ENCODE data around the gene EFNA2. TPM values are rescaled to one million over a fixed set of nuclear protein-coding genes. Genes with fewer than 3 reads are reported as not detected.
A peak's percentile ranks its signal among the peaks of the same experiment; 100 is the strongest.

The EFNA2 gene
- total RNA-seq, 1 donor from 2014 or later: 17.6 TPM

DNA sequence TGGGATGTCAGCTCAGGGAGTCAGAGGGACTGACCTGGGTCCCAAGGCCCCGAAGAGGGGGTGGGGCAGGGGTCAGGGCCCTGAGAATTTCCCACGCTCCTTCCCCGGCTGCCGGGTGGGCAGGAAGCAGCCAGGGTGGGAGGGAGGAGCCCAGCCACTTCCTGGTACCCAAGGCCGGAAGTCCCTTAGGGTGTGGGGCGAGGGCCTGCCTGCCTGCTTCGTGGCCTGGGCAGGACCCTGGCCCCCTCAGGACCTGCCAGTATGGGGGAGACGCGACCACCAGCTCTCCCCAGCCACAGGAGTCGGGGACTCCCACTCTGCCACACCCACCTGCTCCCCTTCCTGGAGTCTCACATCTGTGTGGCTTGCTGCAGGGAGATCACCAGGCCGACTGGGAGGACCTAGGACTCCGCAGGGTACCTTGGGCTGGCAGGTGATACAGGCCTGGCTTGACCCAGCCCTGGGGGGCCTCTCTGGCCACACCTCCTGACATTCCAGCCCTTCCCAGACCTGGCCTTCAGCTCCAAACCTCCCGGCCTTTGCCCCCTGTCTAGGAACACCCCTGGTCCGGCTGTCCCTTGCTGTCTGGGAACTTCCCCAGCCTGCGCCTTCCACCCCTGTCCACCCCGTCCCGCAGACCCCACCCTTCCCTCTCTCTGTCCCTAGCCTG, 26.3 kb upstream of the EFNA2 start:
- H3K27me3 Mint-ChIP-seq: no peaks in the 10 kb centered on the region
- TF ChIP-seq, protein P1, sequence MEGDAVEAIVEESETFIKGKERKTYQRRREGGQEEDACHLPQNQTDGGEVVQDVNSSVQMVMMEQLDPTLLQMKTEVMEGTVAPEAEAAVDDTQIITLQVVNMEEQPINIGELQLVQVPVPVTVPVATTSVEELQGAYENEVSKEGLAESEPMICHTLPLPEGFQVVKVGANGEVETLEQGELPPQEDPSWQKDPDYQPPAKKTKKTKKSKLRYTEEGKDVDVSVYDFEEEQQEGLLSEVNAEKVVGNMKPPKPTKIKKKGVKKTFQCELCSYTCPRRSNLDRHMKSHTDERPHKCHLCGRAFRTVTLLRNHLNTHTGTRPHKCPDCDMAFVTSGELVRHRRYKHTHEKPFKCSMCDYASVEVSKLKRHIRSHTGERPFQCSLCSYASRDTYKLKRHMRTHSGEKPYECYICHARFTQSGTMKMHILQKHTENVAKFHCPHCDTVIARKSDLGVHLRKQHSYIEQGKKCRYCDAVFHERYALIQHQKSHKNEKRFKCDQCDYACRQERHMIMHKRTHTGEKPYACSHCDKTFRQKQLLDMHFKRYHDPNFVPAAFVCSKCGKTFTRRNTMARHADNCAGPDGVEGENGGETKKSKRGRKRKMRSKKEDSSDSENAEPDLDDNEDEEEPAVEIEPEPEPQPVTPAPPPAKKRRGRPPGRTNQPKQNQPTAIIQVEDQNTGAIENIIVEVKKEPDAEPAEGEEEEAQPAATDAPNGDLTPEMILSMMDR (conservative IDR thresholded peaks at IDR 0.05): no peak
- peaks cover 10% of the 10 kb centered on the region for H3K36me3 Mint-ChIP-seq
- H3K9me3 Mint-ChIP-seq: no peaks in the 10 kb centered on the region
- peak overlapping the region; percentile 74 for H3K4me3 Mint-ChIP-seq
- peak overlapping the region; percentile 96 for H3K27ac Mint-ChIP-seq
- no peak for DNase-seq (ENCODE audit: extremely low spot score, unreplicated experiment)
- peaks cover 36% of the 10 kb centered on the region for H3K4me1 Mint-ChIP-seq (ENCODE audit: unreplicated experiment)

DNA sequence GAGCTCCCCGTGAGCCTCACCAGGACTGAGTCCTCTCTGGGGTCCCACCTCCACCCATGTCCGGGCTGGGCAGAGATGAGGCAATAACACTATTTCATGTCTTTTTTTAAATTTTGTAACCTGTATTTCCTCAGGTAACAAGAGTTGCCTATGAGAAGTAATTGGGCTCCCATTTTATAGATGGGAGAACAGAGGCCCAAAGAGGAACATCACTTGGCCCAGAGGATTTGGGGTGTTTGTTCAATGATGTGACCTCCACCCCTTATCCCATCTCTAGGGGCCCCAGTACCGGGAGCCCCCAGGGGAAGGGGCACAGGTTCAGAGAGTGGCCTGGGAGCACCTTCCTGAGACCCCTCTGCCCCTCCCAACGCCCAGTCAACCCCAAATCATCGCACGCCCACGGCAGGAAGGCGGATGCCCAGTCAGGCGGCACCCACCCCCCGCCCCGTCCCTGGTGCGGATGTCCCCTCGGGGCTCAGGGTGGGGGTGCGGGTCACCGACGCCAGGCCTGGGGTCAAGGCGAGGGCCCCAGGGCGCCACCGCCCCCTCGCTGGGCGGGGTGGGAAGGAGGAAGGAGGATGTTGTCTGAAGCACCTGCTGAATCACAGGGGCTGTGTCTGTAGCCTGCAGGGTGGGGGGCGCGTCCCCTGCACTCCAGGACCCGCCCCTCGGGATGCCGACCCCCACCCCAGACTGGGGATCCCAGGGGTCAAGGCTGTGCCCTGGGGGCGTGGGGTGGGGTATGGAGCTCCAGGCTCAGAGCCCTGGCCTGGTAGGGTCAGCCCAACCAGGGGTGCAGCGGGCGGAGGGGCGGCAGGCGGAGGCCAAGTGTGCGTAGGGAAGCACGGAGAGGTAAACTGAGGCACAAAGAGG, 25.6 kb upstream of the EFNA2 start:
- Mint-ChIP-seq H3K9me3 (no peaks in the 10 kb centered on the region), H3K4me1 (ENCODE audit: unreplicated experiment) (peaks cover 37% of the 10 kb centered on the region), H3K4me3 (peak overlapping the region; percentile 74), H3K27me3 (no peaks in the 10 kb centered on the region), H3K36me3 (peaks cover 5% of the 10 kb centered on the region), H3K27ac (peak overlapping the region; percentile 96)
- no peak for DNase-seq (ENCODE audit: extremely low spot score, unreplicated experiment)
- TF ChIP-seq, protein P1 (conservative IDR thresholded peaks at IDR 0.05): no peak

DNA sequence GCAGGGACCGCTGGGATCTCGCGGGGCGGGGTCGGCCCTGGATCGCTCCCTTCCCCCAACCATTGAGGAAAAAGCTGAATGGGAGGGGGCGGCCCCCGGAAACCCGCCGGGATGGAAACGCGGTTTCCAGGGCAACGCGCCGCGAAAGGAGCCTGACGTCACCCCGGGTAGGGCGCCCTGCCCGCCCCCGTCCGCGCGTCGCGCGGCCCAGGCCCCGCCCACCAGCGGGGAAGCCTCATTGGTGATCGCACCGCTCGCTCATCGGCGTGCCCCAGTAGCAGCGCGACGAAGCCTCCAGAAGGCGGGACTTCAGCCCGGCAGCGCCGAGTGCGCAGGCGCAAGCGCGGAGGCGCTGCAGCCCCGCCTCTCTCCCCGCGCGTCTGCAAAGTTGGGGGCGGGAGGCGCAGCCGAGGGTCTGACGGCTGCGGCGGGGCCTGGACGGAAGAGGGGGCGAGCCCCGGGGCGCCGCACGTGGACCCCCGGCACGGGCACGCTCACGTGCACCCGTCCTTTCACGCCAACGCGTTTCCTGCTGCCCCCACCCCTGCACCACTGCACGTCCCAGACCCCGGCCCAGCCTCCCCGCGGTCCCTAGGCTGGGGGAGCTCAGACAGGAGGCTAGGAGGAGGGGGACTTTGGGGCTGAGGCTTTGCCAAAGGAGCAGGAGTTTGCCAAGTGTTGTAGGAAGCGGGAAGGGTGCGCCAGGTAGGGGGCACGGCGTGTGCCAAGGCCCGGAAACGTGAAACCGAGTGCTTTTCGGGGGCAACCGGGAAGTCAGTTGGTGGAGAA, 24.7 kb upstream of the EFNA2 start:
- peak overlapping the region; percentile 88 for H3K4me3 Mint-ChIP-seq
- peaks cover 41% of the 10 kb centered on the region for H3K4me1 Mint-ChIP-seq (ENCODE audit: unreplicated experiment)
- H3K27ac Mint-ChIP-seq: peak overlapping the region; percentile 97
- no peaks in the 10 kb centered on the region for H3K27me3 Mint-ChIP-seq
- DNase-seq (ENCODE audit: extremely low spot score, unreplicated experiment): peak; percentile 98
- H3K9me3 Mint-ChIP-seq: no peaks in the 10 kb centered on the region
- peaks cover 5% of the 10 kb centered on the region for H3K36me3 Mint-ChIP-seq
- TF ChIP-seq, protein P1 (conservative IDR thresholded peaks at IDR 0.05): no peak

DNA sequence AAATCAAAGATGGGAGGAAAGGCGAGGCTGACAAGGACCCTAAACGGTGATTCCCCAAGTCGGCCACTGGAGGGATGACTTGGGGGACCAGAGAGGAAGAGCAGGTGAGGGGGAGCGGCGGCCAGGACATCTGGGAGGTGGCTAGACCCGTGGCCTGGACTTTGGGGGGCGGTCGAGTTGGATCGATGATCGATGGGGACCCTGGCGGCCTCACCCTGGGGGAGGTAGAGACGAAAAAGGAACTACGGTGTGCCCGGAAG, 24.2 kb upstream of the EFNA2 start:
- Mint-ChIP-seq H3K9me3 (no peaks in the 10 kb centered on the region), H3K4me3 (peak overlapping the region; percentile 88), H3K4me1 (ENCODE audit: unreplicated experiment) (peaks cover 41% of the 10 kb centered on the region), H3K27me3 (no peaks in the 10 kb centered on the region), H3K27ac (peak overlapping the region; percentile 97), H3K36me3 (peaks cover 5% of the 10 kb centered on the region)
- TF ChIP-seq, protein P1 (conservative IDR thresholded peaks at IDR 0.05): peak; percentile 60
- DNase-seq (ENCODE audit: extremely low spot score, unreplicated experiment): no peak

DNA sequence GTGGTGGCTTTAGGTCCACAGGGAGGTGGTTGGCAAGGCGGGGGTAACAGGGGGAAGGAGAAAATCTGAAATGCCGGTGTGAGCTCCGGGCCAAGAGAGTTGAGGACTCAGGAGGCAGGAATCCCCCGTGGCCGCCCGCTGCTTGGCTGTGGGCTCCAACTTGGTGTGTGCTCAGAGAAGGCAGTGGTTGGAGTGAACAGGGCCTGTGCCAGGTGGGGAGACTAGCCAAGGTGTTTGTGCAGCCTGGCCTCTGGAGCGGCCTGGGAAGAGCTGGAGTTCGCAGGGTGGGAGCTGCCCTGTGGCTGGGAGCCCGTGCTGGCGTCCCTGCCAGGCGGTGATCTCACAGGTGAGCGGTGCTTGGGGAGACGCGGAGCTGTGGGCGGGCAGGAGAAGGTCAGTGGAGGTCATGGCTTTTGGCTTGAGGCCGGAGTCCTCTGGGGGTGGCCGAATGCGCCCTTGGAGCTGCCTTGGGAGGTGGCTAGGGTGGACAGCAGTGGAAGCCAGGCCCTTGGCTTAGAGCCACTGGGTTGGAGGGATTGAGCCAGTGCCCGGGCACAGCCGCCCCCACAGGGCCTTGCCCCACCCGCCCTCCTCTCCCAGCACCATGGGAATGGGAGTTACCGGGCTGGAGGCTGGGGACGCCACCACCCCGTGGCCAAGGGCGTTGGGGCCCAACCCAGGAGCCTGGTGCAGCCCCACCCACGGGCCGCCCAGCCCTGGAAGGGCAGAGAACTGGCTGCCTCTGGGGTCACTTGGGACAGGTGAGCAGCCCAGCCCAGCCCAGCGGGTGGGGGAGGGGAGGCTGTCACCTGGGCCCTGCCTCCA, 23.7 kb upstream of the EFNA2 start:
- Mint-ChIP-seq H3K27ac (peak overlapping the region; percentile 97), H3K9me3 (no peaks in the 10 kb centered on the region), H3K4me1 (ENCODE audit: unreplicated experiment) (peaks cover 41% of the 10 kb centered on the region), H3K4me3 (peak overlapping the region; percentile 88), H3K27me3 (no peaks in the 10 kb centered on the region), H3K36me3 (peaks cover 5% of the 10 kb centered on the region)
- TF ChIP-seq, protein P1 (conservative IDR thresholded peaks at IDR 0.05): no peak
- DNase-seq (ENCODE audit: extremely low spot score, unreplicated experiment): no peak
